NT2/D1 (cell line): ENCODE measurements around the gene FBLN2.

Source experiments
- DNase-seq: peaks from one replicate; pipeline ENCODE4 v3.0.0-alpha.2; 2011; ENCODE audit warnings: low read depth, low spot score
- H3K27me3 ChIP-seq: 2 replicates; pipeline ENCODE4 v1.6.0; 2011; ENCODE audit warnings: mild to moderate bottlenecking; ENCODE audit not compliant: insufficient read length, insufficient read depth
- H3K36me3 ChIP-seq: 2 replicates; pipeline ENCODE4 v1.6.1; 2011; ENCODE audit warnings: mild to moderate bottlenecking, low read length, mixed read lengths; ENCODE audit not compliant: insufficient read depth, insufficient read length
- H3K4me1 ChIP-seq: 2 replicates; pipeline ENCODE4 v1.5.1; 2011; ENCODE audit not compliant: insufficient read depth, insufficient read length
- H3K4me3 ChIP-seq: 2 replicates; pipeline ENCODE4 v1.5.1; 2011; ENCODE audit warnings: low read depth; ENCODE audit not compliant: insufficient read length
- H3K9ac ChIP-seq: 2 replicates; pipeline ENCODE4 v1.6.0; 2011; ENCODE audit warnings: low read depth; ENCODE audit not compliant: insufficient read length
- H3K9me3 ChIP-seq: 2 replicates; pipeline ENCODE4 v1.5.1; 2011; ENCODE audit warnings: mild to moderate bottlenecking, low read length; ENCODE audit not compliant: insufficient read depth
- SUZ12 ChIP-seq: IDR thresholded peaks from 2 replicates; pipeline ENCODE4 v1.6.1; 2011; ENCODE audit not compliant: insufficient read length, insufficient read depth; ENCODE audit errors: extremely low read depth
- YY1 ChIP-seq: IDR thresholded peaks from 2 replicates; pipeline ENCODE4 v1.6.1; 2011; ENCODE audit not compliant: insufficient read length, insufficient read depth
- ZNF274 ChIP-seq: IDR thresholded peaks from 2 replicates; pipeline ENCODE4 v1.6.1; 2011; ENCODE audit warnings: mild to moderate bottlenecking, low read depth, low read length

The FBLN2 gene

DNA sequence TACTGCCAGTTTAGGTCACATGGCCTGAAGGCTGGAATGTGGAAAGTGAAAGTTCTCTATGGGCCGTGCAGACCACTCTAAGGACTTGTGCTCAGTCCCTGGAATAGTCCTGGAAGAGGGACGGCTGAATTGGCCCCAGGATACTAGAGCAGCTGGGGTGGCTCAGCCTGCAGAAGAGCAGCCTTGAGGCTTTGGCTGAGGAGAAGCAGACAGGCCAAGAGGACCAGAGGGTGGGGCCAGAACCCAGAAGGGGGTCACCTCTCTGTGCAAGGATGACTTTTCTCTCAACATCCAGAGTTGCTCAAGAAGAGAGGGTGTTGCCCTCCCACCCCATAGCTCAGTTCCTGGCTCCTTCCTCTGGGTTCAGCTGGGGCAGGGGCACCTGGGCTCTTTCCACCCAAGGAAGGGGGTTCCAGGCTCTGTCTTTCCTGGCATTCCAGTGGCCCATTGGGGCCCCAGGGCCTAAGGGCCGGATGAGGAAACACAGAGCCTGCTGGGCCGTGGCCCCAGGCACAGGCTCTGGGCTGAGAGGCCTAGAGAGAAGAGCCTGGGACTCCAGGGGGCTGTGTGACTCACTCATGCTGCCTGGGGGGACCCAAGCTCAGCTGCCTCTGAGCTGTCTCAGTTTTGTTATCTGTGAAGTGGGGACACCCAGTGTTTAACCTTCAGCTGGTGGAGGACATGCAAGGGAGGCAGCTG, 8.5 kb upstream of the FBLN2 start:
- Histone ChIP-seq H3K9me3 (peaks cover 19% of the 10 kb centered on the region), H3K9ac (no peak overlapping the region), H3K4me1 (peaks cover 8% of the 10 kb centered on the region), H3K4me3 (no peak overlapping the region), H3K27me3 (no peaks in the 10 kb centered on the region), H3K36me3 (no peaks in the 10 kb centered on the region)
- TF ChIP-seq YY1: no peak
- DNase-seq: no peak

DNA sequence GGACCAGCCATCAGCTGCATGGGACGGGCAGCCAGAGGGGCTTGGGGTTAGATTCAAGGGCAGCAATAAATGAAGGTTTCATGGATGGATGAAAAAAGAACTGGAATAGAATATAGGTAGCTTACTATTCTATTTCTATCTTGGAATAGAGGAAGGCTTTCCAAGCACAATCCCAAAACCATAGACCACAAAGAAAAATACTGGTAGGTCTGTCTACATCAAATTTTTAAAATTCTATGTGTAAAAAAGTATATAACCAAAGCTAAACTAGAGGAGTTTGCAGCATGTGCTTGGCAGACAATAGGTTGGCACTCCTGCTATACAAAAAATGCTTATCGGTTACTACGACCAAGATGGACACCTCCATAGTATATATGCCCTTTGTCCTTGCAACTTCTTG, 7.2 kb upstream of the FBLN2 start:
- Histone ChIP-seq H3K36me3 (no peaks in the 10 kb centered on the region), H3K27me3 (no peaks in the 10 kb centered on the region), H3K4me3 (no peak overlapping the region), H3K4me1 (peaks cover 14% of the 10 kb centered on the region), H3K9ac (no peak overlapping the region), H3K9me3 (peaks cover 19% of the 10 kb centered on the region)
- TF ChIP-seq YY1 (no peak), ZNF274 (no peak)
- no peak for DNase-seq

DNA sequence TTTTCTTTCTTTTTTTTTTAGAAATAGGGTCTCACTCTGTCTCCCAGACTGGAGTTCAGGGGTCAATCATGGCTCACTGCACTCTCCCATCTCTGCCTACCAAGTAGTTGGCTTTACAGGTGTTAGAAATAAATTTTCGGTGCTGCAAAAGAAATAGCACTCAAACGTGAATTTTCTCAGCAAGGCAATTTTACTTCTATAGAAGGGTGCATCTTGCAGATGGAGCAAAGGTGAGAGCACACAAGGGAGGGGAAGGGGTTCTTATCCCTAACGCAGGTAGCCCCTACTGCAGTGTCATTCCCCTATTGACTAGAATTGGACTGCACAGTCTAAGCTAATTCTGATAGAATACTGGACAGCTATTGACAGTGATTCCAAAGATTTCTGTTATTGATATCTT, 6.8 kb upstream of the FBLN2 start:
- DNase-seq: no peak
- no peaks in the 10 kb centered on the region for H3K27me3 ChIP-seq
- no peak overlapping the region for H3K4me3 ChIP-seq
- H3K4me1 ChIP-seq: peaks cover 16% of the 10 kb centered on the region
- H3K9ac ChIP-seq: no peak overlapping the region
- H3K9me3 ChIP-seq: peaks cover 19% of the 10 kb centered on the region
- TF ChIP-seq SUZ12 (no peak), YY1 (no peak), ZNF274 (no peak)
- no peaks in the 10 kb centered on the region for H3K36me3 ChIP-seq

DNA sequence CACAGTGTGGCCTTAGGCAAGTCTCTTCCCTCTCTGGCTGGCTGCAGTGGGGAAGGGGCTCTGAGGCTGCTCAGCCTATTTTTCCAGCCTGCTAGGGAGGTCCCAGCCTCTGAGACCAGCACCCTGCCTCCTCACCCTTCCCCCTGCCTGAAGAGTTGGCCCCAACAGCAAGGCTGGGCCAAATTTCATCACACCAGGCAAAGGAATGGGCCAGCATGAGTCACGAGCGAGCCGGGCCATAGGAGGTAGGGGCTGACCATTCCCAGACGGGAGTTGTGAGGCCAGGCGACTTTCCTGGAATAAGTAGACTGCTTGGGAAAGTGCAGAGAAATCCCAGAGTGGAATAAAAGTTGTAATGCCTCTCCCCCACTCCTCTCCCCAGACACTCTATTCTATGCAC, 5.7 kb upstream of the FBLN2 start:
- Histone ChIP-seq H3K9ac (no peak overlapping the region), H3K36me3 (no peaks in the 10 kb centered on the region), H3K9me3 (peaks cover 19% of the 10 kb centered on the region), H3K27me3 (no peaks in the 10 kb centered on the region), H3K4me1 (peaks cover 21% of the 10 kb centered on the region), H3K4me3 (no peak overlapping the region)
- no peak for DNase-seq
- TF ChIP-seq ZNF274 (no peak), YY1 (no peak), SUZ12 (no peak)

DNA sequence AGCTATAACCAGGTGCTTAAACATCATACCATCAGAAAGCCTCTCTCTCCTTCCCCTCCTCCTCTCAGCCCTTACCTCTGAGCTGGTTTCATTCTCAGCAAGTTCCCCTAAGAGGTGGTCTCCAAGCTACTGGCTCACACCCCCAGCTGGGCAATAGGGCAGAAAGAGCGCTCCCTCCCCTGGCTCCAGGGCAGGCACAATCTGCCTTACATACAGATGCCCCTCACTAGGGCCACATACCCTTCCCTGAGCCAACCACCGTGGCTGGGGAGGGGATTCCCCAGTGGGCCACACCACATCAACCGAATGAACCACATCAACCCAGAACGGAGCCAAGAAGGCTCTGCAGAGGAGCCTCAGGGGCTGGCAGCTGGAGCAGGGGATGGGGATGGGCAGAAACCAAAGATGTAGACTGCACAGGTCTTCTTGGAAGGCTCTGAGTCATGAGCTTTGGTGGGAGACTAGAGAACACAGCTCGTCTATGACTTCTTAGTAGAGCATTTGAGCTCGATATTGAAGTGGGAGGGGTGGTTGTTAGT, 4.6 kb upstream of the FBLN2 start:
- DNase-seq: no peak
- Histone ChIP-seq H3K36me3 (no peaks in the 10 kb centered on the region), H3K9ac (no peak overlapping the region), H3K9me3 (peaks cover 19% of the 10 kb centered on the region), H3K4me1 (peaks cover 26% of the 10 kb centered on the region), H3K4me3 (no peak overlapping the region), H3K27me3 (peaks cover 2% of the 10 kb centered on the region)
- TF ChIP-seq SUZ12: no peak
- TF ChIP-seq YY1: no peak
- no peak for TF ChIP-seq ZNF274

DNA sequence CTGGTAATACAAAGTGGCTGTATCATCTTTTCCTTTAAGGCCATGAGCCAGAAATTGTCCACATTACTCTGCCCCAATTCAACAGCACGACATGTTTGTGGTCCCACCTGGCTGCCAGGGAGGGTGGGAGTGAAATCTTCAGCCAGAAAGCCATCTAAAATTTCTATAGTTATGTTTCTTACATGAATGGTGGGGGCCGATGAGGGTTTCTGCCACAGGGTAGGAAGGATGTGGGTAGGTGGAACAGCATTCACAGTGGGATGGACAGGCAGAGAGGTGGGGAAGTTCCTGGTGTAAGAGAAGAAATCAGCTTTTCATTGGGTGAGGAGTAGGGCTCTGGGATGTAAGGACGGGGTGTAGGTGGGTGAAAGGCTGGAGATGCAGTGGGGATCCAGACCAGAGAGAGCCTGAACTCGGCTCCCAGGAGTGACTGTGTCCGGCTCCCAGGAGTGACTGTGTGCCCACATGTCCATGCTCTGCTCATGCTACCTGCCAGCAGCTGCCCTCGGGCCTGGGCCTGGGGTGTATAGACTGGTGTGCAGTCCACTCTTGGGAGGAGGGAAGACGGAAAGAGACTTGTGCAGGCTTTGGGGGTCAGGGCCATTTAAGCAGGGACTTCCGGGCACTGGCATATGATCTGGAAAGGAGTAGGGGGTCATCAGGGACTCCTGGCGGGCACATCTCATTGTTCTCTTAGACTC, 3.8 kb upstream of the FBLN2 start:
- H3K9me3 ChIP-seq: peaks cover 19% of the 10 kb centered on the region
- no peak for DNase-seq
- peaks cover 30% of the 10 kb centered on the region for H3K4me1 ChIP-seq
- no peaks in the 10 kb centered on the region for H3K36me3 ChIP-seq
- H3K4me3 ChIP-seq: no peak overlapping the region
- peaks cover 9% of the 10 kb centered on the region for H3K27me3 ChIP-seq
- no peak for TF ChIP-seq ZNF274
- no peak for TF ChIP-seq SUZ12
- TF ChIP-seq YY1: no peak
- H3K9ac ChIP-seq: no peak overlapping the region

DNA sequence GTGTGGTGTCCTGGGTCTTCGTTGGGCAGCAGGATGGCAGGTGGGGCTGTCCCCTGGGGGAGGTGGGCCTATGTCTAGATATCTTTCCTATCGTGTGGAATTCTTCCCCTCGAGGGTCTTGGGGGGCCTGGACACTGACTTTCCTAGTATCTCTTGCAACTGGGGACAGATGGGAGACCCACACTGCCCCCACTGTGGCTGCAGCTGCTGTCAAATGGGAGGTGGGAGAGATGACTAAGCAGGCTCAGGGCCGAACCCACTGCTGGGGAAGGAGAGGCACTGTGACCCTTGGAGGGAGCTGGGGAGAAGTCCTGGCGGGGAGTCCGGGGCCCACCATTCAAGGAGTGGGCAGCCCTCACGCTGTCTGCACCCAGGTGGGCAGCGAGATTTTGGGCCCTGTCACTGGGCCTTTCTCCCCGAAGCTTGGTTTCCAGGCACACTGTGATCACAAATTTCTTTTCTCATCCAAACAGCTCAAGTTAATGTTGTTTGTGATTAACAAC, 2.9 kb upstream of the FBLN2 start:
- DNase-seq: no peak
- Histone ChIP-seq H3K9ac (no peak overlapping the region), H3K4me1 (peaks cover 29% of the 10 kb centered on the region), H3K4me3 (no peak overlapping the region), H3K36me3 (peaks cover under 1% of the 10 kb centered on the region), H3K9me3 (peaks cover 18% of the 10 kb centered on the region), H3K27me3 (peaks cover 10% of the 10 kb centered on the region)
- no peak for TF ChIP-seq SUZ12
